Mesothelial cell of epicardium (in vitro differentiated cells): ENCODE measurements around the gene ATP5MC2. TPM values are rescaled to one million over a fixed set of nuclear protein-coding genes. Genes with fewer than 3 reads are reported as not detected.
"Not testable (repeated sequence)": the region's sequence is repeated elsewhere in the genome, so short reads cannot be mapped to it uniquely, and the experiment has no call there.

Source experiments
- DNase-seq, 2 experiments: peaks; one replicate each; pipeline ENCODE4 v3.0.0; 2021; ENCODE audit warnings: low spot score in 2 of 2; ENCODE audit not compliant: unreplicated experiment in 2 of 2
- H3K27ac Mint-ChIP-seq: 2 replicates; pipeline ENCODE4 v1.8.0; 2021; ENCODE audit warnings: mixed read lengths
- H3K27me3 Mint-ChIP-seq: 2 replicates; pipeline ENCODE4 v1.8.0; 2021; ENCODE audit warnings: low read depth, mixed read lengths
- H3K36me3 Mint-ChIP-seq: 2 replicates; pipeline ENCODE4 v1.8.0; 2021; ENCODE audit warnings: mixed read lengths
- H3K4me1 Mint-ChIP-seq: 2 replicates; pipeline ENCODE4 v1.8.0; 2021; ENCODE audit warnings: mixed read lengths
- H3K4me3 Mint-ChIP-seq: 2 replicates; pipeline ENCODE4 v1.8.0; 2021; ENCODE audit warnings: mild to moderate bottlenecking, moderate library complexity, mixed read lengths
- H3K9me3 Mint-ChIP-seq: 2 replicates; pipeline ENCODE4 v1.8.0; 2021; ENCODE audit warnings: mixed read lengths
- total RNA-seq: library from RNA; stranded (reverse); gene quantifications from 3 replicates; pipeline ENCODE4 v1.2.1, GENCODE V29; 2021
- TF ChIP-seq, protein P1 (sequence below): fragments of 200-600 bp; sonication (generic); IDR thresholded peaks from one replicate; pipeline ENCODE4 v1.5.0; 2021; ENCODE audit warnings: antibody characterized with exemption; ENCODE audit not compliant: unreplicated experiment

Gene ATP5MC2
- total RNA-seq, 1 donor from 2014 or later = 356 TPM

GRCh38 chr12:53644133-53644532 is 31.8 kb downstream of the ATP5MC2 start:
- Mint-ChIP-seq H3K9me3 (no peaks in the 10 kb centered on the region), H3K36me3 (no peaks in the 10 kb centered on the region), H3K4me1 (no peaks in the 10 kb centered on the region), H3K27me3 (no peaks in the 10 kb centered on the region), H3K4me3 (no peak overlapping the region), H3K27ac (no peak overlapping the region)
- TF ChIP-seq, protein P1, sequence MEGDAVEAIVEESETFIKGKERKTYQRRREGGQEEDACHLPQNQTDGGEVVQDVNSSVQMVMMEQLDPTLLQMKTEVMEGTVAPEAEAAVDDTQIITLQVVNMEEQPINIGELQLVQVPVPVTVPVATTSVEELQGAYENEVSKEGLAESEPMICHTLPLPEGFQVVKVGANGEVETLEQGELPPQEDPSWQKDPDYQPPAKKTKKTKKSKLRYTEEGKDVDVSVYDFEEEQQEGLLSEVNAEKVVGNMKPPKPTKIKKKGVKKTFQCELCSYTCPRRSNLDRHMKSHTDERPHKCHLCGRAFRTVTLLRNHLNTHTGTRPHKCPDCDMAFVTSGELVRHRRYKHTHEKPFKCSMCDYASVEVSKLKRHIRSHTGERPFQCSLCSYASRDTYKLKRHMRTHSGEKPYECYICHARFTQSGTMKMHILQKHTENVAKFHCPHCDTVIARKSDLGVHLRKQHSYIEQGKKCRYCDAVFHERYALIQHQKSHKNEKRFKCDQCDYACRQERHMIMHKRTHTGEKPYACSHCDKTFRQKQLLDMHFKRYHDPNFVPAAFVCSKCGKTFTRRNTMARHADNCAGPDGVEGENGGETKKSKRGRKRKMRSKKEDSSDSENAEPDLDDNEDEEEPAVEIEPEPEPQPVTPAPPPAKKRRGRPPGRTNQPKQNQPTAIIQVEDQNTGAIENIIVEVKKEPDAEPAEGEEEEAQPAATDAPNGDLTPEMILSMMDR = no peak
- no peak for DNase-seq

DNA sequence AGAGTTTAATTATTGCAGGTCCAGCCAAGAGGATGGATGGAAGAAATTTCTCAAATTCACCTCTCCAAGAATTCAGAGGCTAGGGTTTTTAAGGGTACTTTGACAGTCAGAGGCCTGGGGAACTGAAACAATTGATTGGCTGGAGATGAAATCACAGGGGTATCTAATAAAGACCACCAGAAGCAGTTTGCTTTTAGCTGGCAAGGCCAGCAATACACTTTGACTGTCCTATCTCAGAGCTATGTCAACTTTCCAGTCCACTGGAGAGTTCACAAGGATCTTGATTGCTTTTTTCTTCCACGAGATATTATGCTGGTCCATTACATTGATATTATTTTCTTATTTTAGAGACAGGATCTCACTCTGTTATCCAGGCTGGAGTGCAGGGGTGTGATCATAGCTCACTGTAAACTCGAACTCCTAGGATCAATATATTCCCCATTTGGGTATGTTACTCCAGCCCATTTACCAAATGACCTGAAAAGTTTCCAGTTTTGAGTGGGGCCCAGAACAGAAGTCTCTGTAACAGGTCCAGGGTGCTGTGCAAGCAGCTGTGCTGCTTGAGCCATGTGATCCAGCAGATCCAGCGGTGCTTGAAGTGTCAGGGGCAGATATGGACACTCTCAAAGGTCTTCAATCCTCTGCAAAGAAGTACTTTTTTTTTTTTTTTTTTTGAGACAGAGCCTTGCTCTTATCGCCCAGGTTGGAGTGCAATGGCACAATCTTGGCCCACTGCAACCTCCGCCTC is 32.5 kb downstream of the ATP5MC2 start:
- Mint-ChIP-seq H3K27ac (no peak overlapping the region), H3K36me3 (no peaks in the 10 kb centered on the region), H3K4me1 (no peaks in the 10 kb centered on the region), H3K9me3 (no peaks in the 10 kb centered on the region), H3K27me3 (no peaks in the 10 kb centered on the region), H3K4me3 (no peak overlapping the region)
- DNase-seq = no peak
- TF ChIP-seq, protein P1 = no peak

GRCh38 chr12:53638057-53638456 is 37.8 kb downstream of the ATP5MC2 start:
- no peaks in the 10 kb centered on the region for H3K36me3 Mint-ChIP-seq
- DNase-seq = no peak
- TF ChIP-seq, protein P1 = no peak
- H3K4me3 Mint-ChIP-seq = no peak overlapping the region
- no peak overlapping the region for H3K27ac Mint-ChIP-seq
- H3K9me3 Mint-ChIP-seq = no peaks in the 10 kb centered on the region
- no peaks in the 10 kb centered on the region for H3K4me1 Mint-ChIP-seq
- H3K27me3 Mint-ChIP-seq = no peaks in the 10 kb centered on the region

DNA sequence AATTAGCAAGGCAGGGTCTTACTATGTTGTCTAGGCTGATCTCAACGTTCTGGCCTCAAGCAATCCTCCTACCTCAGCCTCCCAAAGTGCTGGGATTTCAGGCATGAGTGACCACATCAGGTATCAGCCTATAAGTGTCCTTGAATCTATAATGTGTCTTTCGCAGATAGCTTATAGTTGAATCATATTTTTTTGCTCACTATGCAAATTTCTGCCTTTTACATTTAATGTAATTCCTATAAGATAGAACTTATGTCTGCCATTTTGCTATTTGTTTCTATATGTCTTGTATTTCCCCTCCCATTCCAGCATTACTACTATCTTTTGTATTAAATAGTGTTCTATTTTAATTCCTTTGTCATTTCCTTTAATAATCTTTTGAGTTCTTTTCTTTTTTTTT is 39.2 kb downstream of the ATP5MC2 start:
- Mint-ChIP-seq H3K9me3 (no peaks in the 10 kb centered on the region), H3K36me3 (no peaks in the 10 kb centered on the region), H3K4me1 (no peaks in the 10 kb centered on the region), H3K27ac (no peak overlapping the region), H3K4me3 (no peak overlapping the region), H3K27me3 (peaks cover 2% of the 10 kb centered on the region)
- no peak for DNase-seq
- TF ChIP-seq, protein P1 = no peak

DNA sequence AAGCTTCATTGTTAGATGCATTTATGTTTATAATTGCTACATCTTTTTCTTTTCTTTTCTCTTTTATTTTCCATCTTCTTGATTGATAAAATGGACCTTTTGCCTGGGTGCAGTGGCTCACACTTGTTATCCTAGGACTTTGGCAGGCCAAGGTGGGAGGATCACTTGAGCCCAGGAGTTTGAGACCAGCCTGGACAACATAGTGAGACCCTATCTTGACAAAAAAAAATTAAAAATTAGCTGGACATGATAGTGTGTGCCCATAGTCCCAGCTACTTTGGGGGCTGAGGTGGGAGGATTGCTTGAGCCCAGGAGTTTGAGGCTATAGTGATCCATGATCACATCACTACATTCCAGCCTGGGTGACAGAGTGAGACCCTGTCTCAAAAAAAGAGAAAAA is 40.2 kb downstream of the ATP5MC2 start:
- not testable (repeated sequence) for H3K27me3 Mint-ChIP-seq, H3K9me3 Mint-ChIP-seq, H3K27ac Mint-ChIP-seq, H3K36me3 Mint-ChIP-seq, DNase-seq, H3K4me3 Mint-ChIP-seq, H3K4me1 Mint-ChIP-seq

DNA sequence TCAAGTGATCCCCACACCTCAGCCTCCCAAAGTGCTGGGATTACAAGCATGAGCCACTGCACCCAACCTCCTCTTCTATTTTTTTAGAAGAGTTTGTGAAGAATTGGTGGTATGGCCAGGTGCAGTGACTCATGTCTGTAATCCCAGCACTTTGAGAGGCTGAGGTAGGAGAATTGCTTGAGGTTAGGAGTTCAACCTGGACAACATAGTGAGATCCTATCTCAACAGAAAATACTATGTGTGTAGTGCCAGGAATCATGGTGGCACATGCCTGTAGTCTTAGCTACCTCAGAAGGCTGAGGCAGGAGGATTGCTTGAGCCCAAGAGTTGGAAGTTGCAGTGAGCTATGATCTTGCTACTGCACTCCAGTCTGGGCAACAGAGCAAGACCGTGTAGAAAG is 44.2 kb downstream of the ATP5MC2 start:
- no peak for DNase-seq
- Mint-ChIP-seq H3K4me1 (peaks cover 6% of the 10 kb centered on the region), H3K9me3 (no peaks in the 10 kb centered on the region), H3K27ac (no peak overlapping the region), H3K4me3 (no peak overlapping the region), H3K36me3 (no peaks in the 10 kb centered on the region), H3K27me3 (peaks cover 5% of the 10 kb centered on the region)
- TF ChIP-seq, protein P1 = no peak
